Activated CD8-positive, alpha-beta memory T cell treated with anti-CD3 and anti-CD28 coated beads, Interleukin-2, amount 10 ng/mL, durations not matched to agents 7 days and 5 days (primary cell): ENCODE measurements around the gene SEH1L. TPM values are rescaled to one million over a fixed set of nuclear protein-coding genes. Genes with fewer than 3 reads are reported as not detected.
A peak's percentile ranks its signal among the peaks of the same experiment; 100 is the strongest.
"Not testable (repeated sequence)": the region's sequence is repeated elsewhere in the genome, so short reads cannot be mapped to it uniquely, and the experiment has no call there.

Experiments
- ATAC-seq: fragments of 150-1000 bp; cut with Tn5 transposase; one replicate; pipeline ENCODE4 v1.10.0; 2021; ENCODE audit warnings: moderate library complexity
- CTCF ChIA-PET: fragments of 350-600 bp; sonication (Branson Sonifier 250); formaldehyde crosslinking; loops from one replicate; lab custom pipeline; 2021; ENCODE audit warnings: antibody characterized with exemption; lab: Charles Lee
- DNase-seq: peaks from one replicate; pipeline ENCODE4 v3.0.0-alpha.2; 2020
- H3K27ac Mint-ChIP-seq: one replicate; pipeline ENCODE4 v1.8.0; 2021; ENCODE audit warnings: mild to moderate bottlenecking, mixed read lengths
- H3K27me3 Mint-ChIP-seq: one replicate; pipeline ENCODE4 v1.8.0; 2021; ENCODE audit warnings: mixed read lengths
- H3K36me3 Mint-ChIP-seq: one replicate; pipeline ENCODE4 v1.8.0; 2021; ENCODE audit warnings: mild to moderate bottlenecking, mixed read lengths
- H3K4me1 Mint-ChIP-seq: one replicate; pipeline ENCODE4 v1.8.0; 2021; ENCODE audit warnings: mixed read lengths
- H3K4me3 Mint-ChIP-seq: one replicate; pipeline ENCODE4 v1.8.0; 2021; ENCODE audit warnings: mild to moderate bottlenecking, moderate library complexity, mixed read lengths
- H3K9me3 Mint-ChIP-seq: one replicate; pipeline ENCODE4 v1.8.0; 2022; ENCODE audit warnings: low read depth, mixed read lengths
- total RNA-seq, 2 experiments: library from RNA; stranded (reverse); gene quantifications; one replicate each; pipeline ENCODE4 v1.2.3, GENCODE V29; 2021

Gene SEH1L
- total RNA-seq, 2 experiments from 2014 or later = 50.9 to 66.7 TPM

- Mint-ChIP-seq H3K36me3 (peaks cover 28% of the 10 kb centered on the region), H3K27me3 (no peaks in the 10 kb centered on the region), H3K9me3 (no peaks in the 10 kb centered on the region), H3K4me3 (peak overlapping the region; percentile 97), H3K4me1 (peaks cover 53% of the 10 kb centered on the region), H3K27ac (peak overlapping the region; percentile 98)
- CTCF ChIA-PET = interaction anchor here (0.8 to 1.9 kb wide), 3 partner anchors 14 to 43 kb away, joined by 3 to 5 read pairs (median 4); partner anchors contain the start of gene CEP192
- DNase-seq (peak; percentile 99), ATAC-seq (peak; percentile 85)
Observed at GRCh38 chr18:12948050-12948804, 416 bp downstream of the SEH1L start.

DNA sequence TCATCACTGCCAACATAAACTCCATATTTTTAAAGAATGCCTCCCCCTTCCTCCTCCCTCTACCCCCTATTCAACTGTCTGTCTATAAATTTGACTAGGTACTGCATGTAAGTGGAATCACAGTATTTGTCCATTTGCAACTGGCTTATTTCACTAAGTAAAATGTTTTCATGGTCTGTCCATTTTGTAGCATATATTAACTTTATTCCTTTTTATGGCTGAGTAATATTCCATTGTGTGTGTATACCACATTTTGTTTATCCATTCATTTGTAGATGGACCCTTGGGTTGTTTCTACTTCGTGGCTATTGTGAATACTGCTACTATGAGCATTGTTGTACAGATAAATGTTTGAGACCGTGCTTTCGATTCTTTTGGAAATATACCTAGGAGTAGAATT, 10.7 kb downstream of the SEH1L start:
- CTCF ChIA-PET = no interaction called here
- Mint-ChIP-seq H3K27ac (no peak overlapping the region), H3K27me3 (no peaks in the 10 kb centered on the region), H3K9me3 (no peaks in the 10 kb centered on the region), H3K4me3 (no peak overlapping the region), H3K4me1 (peaks cover 8% of the 10 kb centered on the region), H3K36me3 (peaks cover 36% of the 10 kb centered on the region)
- DNase-seq (no peak), ATAC-seq (no peak)

DNA sequence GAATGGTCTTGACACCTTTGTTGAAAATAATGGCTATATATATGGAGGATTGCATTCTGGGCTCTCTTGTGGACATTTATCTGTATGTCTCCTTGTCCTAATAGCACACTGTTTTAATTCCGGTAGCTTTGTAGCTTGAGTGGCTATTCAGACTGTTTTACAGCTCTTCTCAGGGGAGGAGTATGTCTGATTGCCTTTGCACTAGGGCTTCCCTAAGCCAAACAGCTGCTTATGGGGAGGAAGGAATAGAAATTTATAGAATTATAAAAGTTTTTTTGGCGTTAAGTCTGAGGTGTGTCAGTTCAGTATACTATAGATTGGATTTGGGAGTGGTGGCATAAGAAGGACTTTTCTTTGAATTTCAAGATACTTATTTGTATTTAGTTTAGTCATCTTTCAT, 12.6 kb downstream of the SEH1L start:
- Mint-ChIP-seq H3K9me3 (no peaks in the 10 kb centered on the region), H3K4me1 (peaks cover 6% of the 10 kb centered on the region), H3K27ac (no peak overlapping the region), H3K36me3 (peaks cover 42% of the 10 kb centered on the region), H3K27me3 (no peaks in the 10 kb centered on the region), H3K4me3 (no peak overlapping the region)
- CTCF ChIA-PET = no interaction called here
- DNase-seq = no peak
- no peak for ATAC-seq

- no peak for ATAC-seq
- no peaks in the 10 kb centered on the region for H3K9me3 Mint-ChIP-seq
- H3K27me3 Mint-ChIP-seq = no peaks in the 10 kb centered on the region
- CTCF ChIA-PET = no interaction called here
- peaks cover 44% of the 10 kb centered on the region for H3K36me3 Mint-ChIP-seq
- peaks cover 6% of the 10 kb centered on the region for H3K4me1 Mint-ChIP-seq
- H3K27ac Mint-ChIP-seq = no peak overlapping the region
- H3K4me3 Mint-ChIP-seq = no peak overlapping the region
- DNase-seq = no peak
Observed at GRCh38 chr18:12960853-12961397, 13.1 kb downstream of the SEH1L start.

- CTCF ChIA-PET = interaction anchor here (1.1 to 1.6 kb wide), 2 partner anchors 11 to 28 kb away, joined by 3 to 4 read pairs; no protein-coding TSS in a partner anchor
- Mint-ChIP-seq H3K27ac (no peak overlapping the region), H3K36me3 (peaks cover 47% of the 10 kb centered on the region)
Observed at GRCh38 chr18:12963069-12963468, 15.3 kb downstream of the SEH1L start.

GRCh38 chr18:12968115-12968514, 20.3 kb downstream of the SEH1L start:
- peaks cover 51% of the 10 kb centered on the region for H3K36me3 Mint-ChIP-seq
- no peaks in the 10 kb centered on the region for H3K27me3 Mint-ChIP-seq
- H3K27ac Mint-ChIP-seq = no peak overlapping the region
- CTCF ChIA-PET = no interaction called here
- ATAC-seq (no peak), DNase-seq (no peak)
- no peak overlapping the region for H3K4me3 Mint-ChIP-seq
- H3K4me1 Mint-ChIP-seq = peaks cover 20% of the 10 kb centered on the region
- no peaks in the 10 kb centered on the region for H3K9me3 Mint-ChIP-seq

More at GRCh38 chr18:12963069-12963468, 15.3 kb downstream of the SEH1L start:
- no peaks in the 10 kb centered on the region for H3K9me3 Mint-ChIP-seq
- H3K4me1 Mint-ChIP-seq = peaks cover 10% of the 10 kb centered on the region
- DNase-seq = no peak
- H3K4me3 Mint-ChIP-seq = no peak overlapping the region
- ATAC-seq = no peak
- no peaks in the 10 kb centered on the region for H3K27me3 Mint-ChIP-seq

DNA sequence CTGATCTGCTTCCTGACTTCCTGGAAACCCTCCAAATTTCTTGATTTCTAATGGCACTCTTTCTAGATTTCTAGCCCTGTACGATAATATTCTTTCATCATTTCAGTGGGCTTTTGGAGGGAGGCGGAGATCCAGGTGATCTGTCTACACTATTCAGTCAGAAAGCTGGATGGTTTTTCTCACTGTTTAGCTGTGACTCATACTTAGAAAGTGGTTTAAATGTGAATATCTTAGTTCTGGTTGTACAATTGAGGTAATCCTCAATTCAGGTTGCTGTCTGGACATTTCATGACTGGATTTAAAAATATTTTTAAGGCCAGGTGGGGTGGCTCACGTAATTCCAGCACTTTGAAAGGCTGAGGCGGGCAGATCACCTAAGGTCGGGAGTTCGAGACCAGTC, 20.8 kb downstream of the SEH1L start:
- peaks cover 46% of the 10 kb centered on the region for H3K36me3 Mint-ChIP-seq

GRCh38 chr18:12973562-12974213, 25.9 kb downstream of the SEH1L start:
- H3K4me1 Mint-ChIP-seq = peaks cover 10% of the 10 kb centered on the region

More for the DNA sequence above, 20.8 kb downstream of the SEH1L start:
- CTCF ChIA-PET = no interaction called here
- DNase-seq (no peak), ATAC-seq (peak; percentile 66)
- Mint-ChIP-seq H3K27ac (no peak overlapping the region), H3K4me3 (no peak overlapping the region), H3K27me3 (no peaks in the 10 kb centered on the region), H3K4me1 (peaks cover 20% of the 10 kb centered on the region), H3K9me3 (no peaks in the 10 kb centered on the region)

GRCh38 chr18:12975488-12975887, 27.7 kb downstream of the SEH1L start:
- H3K36me3 Mint-ChIP-seq = peaks cover 28% of the 10 kb centered on the region
- DNase-seq (no peak), ATAC-seq (no peak)
- no peaks in the 10 kb centered on the region for H3K9me3 Mint-ChIP-seq
- H3K27me3 Mint-ChIP-seq = no peaks in the 10 kb centered on the region
- CTCF ChIA-PET = no interaction called here
- H3K4me3 Mint-ChIP-seq = no peak overlapping the region
- peaks cover 1% of the 10 kb centered on the region for H3K4me1 Mint-ChIP-seq
- H3K27ac Mint-ChIP-seq = no peak overlapping the region

More at GRCh38 chr18:12973562-12974213, 25.9 kb downstream of the SEH1L start:
- Mint-ChIP-seq H3K9me3 (no peaks in the 10 kb centered on the region), H3K27me3 (no peaks in the 10 kb centered on the region), H3K27ac (no peak overlapping the region), H3K36me3 (peaks cover 35% of the 10 kb centered on the region), H3K4me3 (no peak overlapping the region)
- no peak for DNase-seq
- CTCF ChIA-PET = interaction anchor here (1.3 to 1.9 kb wide), 2 partner anchors 11 to 13 kb away, joined by 3 to 4 read pairs; no protein-coding TSS in a partner anchor
- no peak for ATAC-seq

DNA sequence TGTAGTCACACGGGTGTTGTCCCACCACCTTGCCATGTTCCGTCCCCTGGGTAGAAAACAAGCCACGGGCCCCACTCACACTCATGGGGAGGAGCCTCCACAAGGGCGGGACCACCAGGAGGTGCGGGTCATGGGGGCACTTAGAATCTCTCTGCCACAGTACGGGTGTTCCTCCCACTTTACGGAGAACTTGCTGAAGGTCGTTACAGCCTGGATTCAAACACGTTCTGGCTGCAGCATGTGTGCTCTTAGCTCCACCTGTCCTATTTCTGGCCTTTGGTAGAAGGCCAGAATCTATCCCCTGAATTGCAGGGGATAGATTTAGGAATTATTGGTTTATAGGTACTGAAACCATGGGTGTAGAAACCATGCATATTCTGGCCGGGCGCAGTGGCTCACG, 28.5 kb downstream of the SEH1L start:
- no peaks in the 10 kb centered on the region for H3K27me3 Mint-ChIP-seq
- CTCF ChIA-PET = no interaction called here
- H3K36me3 Mint-ChIP-seq = peaks cover 24% of the 10 kb centered on the region
- no peak overlapping the region for H3K27ac Mint-ChIP-seq
- no peaks in the 10 kb centered on the region for H3K4me1 Mint-ChIP-seq
- no peak overlapping the region for H3K4me3 Mint-ChIP-seq
- no peaks in the 10 kb centered on the region for H3K9me3 Mint-ChIP-seq
- DNase-seq (no peak), ATAC-seq (no peak)

- H3K27ac Mint-ChIP-seq, ATAC-seq, H3K4me1 Mint-ChIP-seq, H3K9me3 Mint-ChIP-seq, H3K4me3 Mint-ChIP-seq, CTCF ChIA-PET, DNase-seq, H3K27me3 Mint-ChIP-seq: not testable (repeated sequence)
- H3K36me3 Mint-ChIP-seq = peaks cover 20% of the 10 kb centered on the region
Observed at GRCh38 chr18:12980065-12980464, 32.3 kb downstream of the SEH1L start.

- DNase-seq (no peak), ATAC-seq (no peak)
- Mint-ChIP-seq H3K36me3 (peaks cover 13% of the 10 kb centered on the region), H3K4me1 (peaks cover 21% of the 10 kb centered on the region), H3K27ac (peak overlapping the region; percentile 92), H3K4me3 (peak overlapping the region; percentile 88), H3K9me3 (no peaks in the 10 kb centered on the region), H3K27me3 (peaks cover 3% of the 10 kb centered on the region)
- CTCF ChIA-PET = interaction anchor here (2.0 to 2.8 kb wide), 2 partner anchors 10 to 170 kb away, joined by 4 to 9 read pairs; no protein-coding TSS in a partner anchor
Observed at GRCh38 chr18:12989397-12990122, 41.7 kb downstream of the SEH1L start.

- Mint-ChIP-seq H3K4me3 (peak overlapping the region; percentile 88), H3K36me3 (peaks cover 11% of the 10 kb centered on the region), H3K4me1 (peaks cover 21% of the 10 kb centered on the region), H3K9me3 (no peaks in the 10 kb centered on the region), H3K27me3 (peaks cover 3% of the 10 kb centered on the region), H3K27ac (peak overlapping the region; percentile 92)
- CTCF ChIA-PET = interaction anchor here (1.4 to 2.8 kb wide), 3 partner anchors 10 to 169 kb away, joined by 4 to 11 read pairs (median 9); no protein-coding TSS in a partner anchor
- DNase-seq (peak; percentile 80), ATAC-seq (no peak)
Observed at GRCh38 chr18:12990123-12990475, 42.3 kb downstream of the SEH1L start.
